CD4-positive, alpha-beta T cell treated with Interferon alpha-2 for 1 hour (primary cell): ENCODE data around the gene APOA1.

ENCODE experiments used
- DNase-seq, 2 donors: peaks; one replicate each; pipeline ENCODE4 v3.0.0-alpha.2; 2020 to 2022

Gene APOA1

DNA sequence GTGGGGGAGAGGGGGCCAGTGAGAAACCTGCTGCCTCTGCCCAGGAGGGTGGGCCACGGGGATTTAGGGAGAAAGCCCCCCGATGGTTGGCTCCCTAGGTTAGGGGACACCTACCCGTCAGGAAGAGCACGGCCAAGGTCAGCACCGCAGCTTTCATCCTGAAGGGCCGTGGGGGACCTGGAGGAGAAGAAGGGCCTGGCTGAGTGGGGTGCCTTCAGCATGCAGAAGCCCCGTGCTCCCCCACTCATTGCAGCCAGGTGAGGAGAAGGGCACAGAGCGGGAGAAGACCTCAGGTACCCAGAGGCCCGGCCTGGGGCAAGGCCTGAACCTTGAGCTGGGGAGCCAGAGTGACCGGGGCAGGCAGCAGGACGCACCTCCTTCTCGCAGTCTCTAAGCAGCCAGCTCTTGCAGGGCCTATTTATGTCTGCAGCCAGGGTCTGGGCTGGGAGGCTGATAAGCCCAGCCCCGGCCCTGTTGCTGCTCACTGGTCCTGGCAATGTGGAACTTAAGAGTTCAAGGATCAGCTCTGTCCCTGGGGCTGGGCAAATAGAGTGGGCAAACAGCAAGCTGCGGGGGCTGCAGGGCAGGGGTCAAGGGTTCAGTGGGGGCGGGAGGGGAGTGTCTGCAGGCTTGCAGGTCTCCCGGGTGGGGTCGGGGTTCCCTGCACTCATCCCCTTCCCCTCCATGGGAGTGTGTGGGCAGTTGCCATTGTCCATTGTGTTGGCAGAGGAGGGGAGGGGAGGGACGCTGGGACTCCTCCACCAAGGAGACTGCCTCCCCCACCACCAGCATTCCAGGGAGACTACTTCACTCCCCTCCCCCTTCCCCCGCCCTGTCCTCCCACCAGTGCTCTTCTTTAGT lies at the start of gene APOA1:
TSS of gene APOA1 (minus strand) at position 392 of the 861 bp plus-strand sequence. CDS start at position 157, 235 bp downstream.
- DNase-seq: no peak

DNA sequence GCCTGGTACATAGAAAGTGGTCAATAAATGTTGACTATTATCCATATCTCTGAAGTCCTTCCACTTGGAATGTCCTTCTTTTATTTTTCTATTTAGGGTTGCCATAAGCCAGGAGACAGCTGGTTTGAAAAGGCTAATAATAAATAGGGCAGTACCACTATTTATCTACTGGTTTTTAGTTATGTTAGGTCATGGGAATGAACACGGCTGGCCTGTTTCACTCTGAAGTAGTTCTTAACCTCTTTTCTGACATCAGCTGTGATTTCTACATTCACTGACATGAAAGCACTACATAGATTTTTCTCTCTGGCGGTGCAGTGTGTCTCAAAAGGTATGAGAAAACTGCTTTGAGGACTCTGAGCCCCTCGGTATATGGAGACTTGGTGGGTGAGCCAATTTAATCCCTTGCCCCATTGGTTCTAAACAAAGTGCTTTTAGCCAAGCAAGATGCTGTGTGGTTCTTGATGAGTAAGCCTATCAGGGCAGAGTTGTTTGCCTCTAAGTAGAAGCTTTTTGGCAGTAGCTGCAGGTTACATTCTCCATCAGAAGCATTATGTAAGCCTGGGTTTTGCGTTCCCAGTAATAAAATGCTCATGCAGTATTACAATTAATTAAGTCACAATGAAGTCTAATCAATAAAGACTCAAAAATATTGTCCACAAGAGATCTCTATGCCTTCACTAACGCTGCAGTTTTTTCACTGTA lies 48.7 kb upstream of the APOA1 start:
- DNase-seq: no peak

GRCh38 chr11:116882386-116882785 lies 45.0 kb upstream of the APOA1 start:
- DNase-seq: no peak

- no peak for DNase-seq
Measured at GRCh38 chr11:116881143-116881542, 43.7 kb upstream of the APOA1 start.

DNA sequence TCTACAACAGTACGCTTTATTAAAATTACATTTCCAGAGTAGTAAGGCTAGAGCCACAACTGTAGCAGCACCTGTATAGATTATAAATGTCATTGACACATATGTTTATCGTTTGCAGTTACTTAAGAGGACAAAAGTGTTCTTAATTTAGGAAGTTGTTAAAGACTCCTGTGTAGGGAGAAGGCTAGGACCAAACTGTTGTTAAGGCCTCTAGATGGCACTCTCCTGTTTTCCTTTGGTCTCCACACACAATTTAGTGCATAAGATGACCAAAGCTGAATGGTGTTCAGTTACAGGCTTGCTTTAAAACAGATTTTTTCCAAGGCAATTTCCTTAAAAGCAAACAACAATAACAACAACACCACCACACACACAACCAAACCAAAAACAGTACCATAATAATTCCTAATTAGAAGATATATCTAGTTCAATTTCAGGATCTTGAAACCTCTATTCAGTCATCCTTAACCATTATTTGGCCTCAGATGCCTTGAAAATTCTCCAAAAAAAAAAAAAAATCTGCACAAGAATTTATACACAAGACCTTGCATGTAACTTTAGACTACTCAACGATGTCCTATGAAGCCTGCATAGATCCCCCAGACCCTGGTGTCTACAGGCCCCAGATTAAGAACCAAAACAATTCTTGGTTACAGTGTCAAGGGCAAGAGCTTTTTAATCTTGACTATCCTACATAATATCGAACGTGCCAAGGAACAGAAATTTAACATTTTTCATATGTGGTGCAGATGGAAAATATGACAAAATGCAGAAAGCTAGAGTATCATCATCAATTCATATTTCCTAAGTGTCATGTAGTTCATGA lies 42.6 kb upstream of the APOA1 start:
- peak; percentile 39 to 73 for DNase-seq

GRCh38 chr11:116876656-116877055 lies 39.2 kb upstream of the APOA1 start:
- DNase-seq: no peak

GRCh38 chr11:116875194-116875593 lies 37.8 kb upstream of the APOA1 start:
- no peak for DNase-seq

DNA sequence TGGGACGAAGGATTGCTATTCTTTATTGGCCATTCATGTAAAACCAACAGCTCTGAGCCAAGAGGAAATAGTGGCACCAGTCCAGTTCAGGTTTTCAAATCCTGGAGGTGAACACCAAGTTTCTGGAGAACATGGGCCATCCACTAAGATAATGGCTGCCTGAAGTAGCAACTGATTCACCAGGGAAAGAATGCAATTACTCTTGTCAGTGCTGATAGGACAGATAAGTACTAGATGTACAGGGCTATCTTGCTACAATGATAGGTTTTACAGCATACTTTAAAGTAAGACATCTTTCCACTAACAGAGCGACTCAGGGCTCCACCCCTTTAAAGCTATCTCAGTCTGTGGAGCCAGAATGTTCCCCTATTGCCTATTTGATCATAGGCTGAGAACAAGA lies 36.8 kb upstream of the APOA1 start:
- DNase-seq: no peak

DNA sequence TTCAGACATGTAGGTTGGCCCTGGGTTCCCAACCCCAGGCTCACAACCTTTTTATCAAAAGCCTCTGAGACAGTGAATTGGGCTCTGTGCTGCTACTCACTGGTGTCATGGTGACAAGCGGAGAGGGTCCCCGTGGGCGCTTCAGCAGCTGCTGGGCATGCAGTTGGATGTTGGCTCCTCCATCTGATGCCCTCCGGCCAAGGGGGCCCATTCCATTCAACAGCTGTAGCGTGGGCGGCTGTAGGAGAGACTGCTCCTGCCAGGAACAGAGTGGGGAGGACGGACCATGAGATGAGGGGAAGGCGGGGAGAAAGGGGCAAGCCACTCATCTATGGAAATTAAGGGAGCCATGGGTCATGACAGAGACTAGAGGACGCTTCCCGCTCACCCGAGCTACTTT lies 36.0 kb upstream of the APOA1 start:
- DNase-seq: no peak

GRCh38 chr11:116871248-116871647 lies 33.8 kb upstream of the APOA1 start:
- no peak for DNase-seq

- DNase-seq: no peak
Measured at GRCh38 chr11:116870054-116870453, 32.6 kb upstream of the APOA1 start.

GRCh38 chr11:116869610-116870009 lies 32.2 kb upstream of the APOA1 start:
- DNase-seq: no peak

DNA sequence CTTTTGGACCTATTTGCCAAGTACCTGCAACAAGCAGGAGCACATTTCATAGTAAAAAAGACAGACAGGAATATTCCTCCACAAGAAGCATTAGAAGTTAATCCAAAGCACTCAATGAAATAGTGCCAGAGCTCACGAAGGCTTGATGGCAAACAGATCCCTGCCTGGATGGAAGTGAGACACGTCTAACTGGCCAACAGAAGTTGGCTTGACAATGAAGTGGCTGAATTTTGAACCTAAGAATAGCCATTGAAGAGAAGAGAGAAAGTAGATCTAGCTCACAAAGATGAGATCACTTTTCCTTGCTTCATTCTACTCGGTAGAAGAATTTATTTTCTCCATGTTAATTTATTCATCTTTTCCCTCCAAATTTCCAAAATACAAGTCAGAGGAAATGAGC lies 30.6 kb upstream of the APOA1 start:
- DNase-seq: no peak

- DNase-seq: no peak
Measured at GRCh38 chr11:116867619-116868018, 30.2 kb upstream of the APOA1 start.

GRCh38 chr11:116866804-116867455 lies 29.5 kb upstream of the APOA1 start:
- DNase-seq: no peak

GRCh38 chr11:116865696-116866095 lies 28.3 kb upstream of the APOA1 start:
- no peak for DNase-seq

GRCh38 chr11:116864531-116864930 lies 27.1 kb upstream of the APOA1 start:
- no peak for DNase-seq

- DNase-seq: no peak
Measured at GRCh38 chr11:116862951-116863350, 25.5 kb upstream of the APOA1 start.

DNA sequence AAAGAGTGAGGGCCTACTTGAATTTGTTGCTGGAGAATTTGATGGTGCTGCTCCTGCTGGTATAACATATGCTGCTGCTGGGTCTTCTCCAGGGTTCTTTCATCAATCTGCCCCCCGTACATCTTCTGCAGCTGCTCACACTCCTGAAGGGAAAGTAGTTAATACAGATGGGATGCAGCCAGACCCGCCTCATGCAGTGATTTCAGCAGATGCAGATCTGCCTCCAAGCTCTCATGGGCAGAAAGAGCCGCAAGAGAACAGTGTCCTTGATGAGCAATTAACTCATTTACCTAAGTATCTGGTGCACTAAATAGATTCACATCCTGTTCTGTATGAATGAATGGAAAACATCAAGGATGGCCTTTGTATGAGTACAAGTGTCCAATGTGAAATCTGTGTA lies 24.8 kb upstream of the APOA1 start:
- no peak for DNase-seq

DNA sequence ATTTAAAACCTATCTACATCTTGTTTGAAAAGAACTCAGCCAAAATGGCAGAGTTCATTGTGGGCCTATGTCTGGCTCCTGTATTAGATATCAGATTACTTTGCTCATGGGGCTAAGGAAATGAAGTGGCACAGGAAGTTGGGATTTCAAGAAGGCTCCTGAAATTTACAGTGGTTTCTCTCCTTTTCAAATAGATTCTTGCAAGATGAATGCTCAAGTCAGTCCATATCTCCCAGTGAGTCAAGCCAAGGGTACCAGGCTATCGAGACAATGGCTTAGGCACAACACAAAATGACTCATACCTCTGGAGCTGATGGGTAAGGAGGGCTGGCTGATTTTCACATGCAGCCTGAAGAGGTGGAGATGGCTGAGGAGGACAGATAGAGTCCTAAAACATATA lies 24.1 kb upstream of the APOA1 start:
- DNase-seq: no peak

DNA sequence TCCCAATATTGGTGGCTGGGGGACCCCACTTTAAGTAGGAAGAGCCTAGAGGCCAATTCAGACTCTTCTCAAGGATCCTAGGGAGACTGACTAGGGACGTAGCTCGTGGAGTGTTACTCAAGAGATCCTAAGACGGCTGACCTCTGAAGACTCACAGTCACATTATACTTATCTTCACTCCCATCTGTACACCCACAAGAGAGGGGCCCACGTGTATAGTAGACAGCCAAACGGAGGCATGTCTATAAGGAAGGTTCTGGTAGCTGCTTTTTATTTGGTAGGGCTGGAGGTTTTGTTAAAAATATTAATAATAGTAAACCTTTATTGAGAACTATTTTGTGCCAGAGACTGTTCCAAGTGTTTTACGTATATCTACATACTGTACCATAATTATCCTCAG lies 22.9 kb upstream of the APOA1 start:
- DNase-seq: no peak

DNA sequence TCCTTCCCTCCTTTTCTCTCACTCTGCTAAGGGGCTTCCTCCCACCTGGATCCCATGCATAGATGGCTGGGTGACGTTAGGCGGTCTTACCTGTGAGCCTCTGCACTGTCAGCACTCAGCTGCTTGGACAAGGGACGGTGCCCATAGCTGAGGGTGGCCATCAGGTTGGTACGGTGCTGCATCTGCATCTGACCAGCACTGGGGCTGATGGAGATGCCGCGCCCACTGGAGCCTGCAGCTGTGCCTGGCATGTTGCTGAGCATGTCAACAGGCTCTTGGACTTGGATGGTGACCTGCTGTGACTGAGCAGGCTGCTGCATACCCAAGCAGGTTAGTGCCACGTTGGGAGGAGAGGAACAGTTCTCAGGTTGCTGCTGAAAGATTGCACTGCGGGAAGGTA lies 21.8 kb upstream of the APOA1 start:
- DNase-seq: no peak

DNA sequence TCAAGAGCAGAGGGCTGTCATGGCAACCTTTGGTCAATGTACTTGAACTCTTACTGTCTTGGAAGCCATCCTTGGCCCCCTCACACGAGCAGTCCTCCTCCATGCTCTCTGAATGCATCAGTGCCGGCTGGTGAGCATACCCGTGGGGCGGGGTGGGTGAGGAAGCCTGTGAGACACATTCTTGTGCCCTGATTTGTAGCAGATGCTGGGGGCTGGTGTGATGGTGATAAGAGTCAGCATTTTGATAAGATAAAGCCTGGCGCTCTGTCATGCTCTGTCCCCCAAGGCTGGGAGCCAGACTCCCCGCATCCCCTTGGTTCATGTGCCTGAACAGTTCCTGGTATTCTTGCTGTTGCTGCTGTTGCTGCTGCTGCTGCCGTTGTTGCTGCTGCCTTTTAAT lies 20.5 kb upstream of the APOA1 start:
- DNase-seq: no peak
